ENCODE data around the gene PABPC1L.

DNA sequence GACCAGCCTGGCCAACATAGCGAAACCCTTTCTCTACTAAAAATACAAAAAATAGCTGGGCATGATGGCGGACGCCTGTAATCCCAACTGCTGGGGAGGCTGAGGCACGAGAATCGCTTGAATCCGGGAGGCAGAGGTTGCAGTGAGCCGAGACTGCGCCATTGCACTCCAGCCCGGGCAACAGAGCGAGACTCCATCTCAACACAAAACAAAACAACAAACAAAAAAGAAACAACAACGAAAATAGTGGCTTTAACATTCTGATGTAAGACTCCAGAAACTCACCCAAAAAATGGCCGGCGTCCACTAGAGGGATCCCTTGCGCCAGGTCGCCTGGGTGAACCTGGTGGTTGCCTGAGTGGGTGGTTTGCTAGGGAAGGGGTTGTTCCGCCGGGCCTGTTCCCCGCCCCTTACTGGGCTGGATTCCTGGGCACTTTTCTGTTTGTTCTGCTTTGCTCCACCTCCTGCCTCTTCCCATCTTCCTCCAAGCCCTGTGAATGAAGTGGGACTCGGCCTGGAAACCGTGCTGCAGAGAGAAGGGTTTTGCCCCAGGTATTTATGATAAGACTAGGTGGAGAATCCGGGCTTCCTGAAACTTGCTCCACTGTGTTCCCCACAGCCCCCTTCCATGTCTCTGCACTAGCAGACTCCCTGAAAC is 1.5 kb downstream of the PABPC1L start:
- TF ChIP-seq YY1 (IDR thresholded peaks at IDR 0.05; ENCODE audit: insufficient read depth, insufficient read length) (no peak), ZNF274 (IDR thresholded peaks at IDR 0.05; ENCODE audit: low read depth, low read length) (no peak)
